Natural killer cell (primary cell): Measurements from ENCODE around the gene MED26. TPM values are rescaled to one million over a fixed set of nuclear protein-coding genes. Genes with fewer than 3 reads are reported as not detected.

Experiments
- ATAC-seq, 3 donors: fragments of 150-1000 bp in 2 of 3; fragments of 200-7000 bp in 1 of 3; cut with Tn5 transposase; 1 replicate in 1 of 3; 2 replicates in 2 of 3; pipeline ENCODE4 v1.10.0; 2021; ENCODE audit warnings: mild to moderate bottlenecking in 2 of 3, moderate library complexity in 2 of 3
- DNase-seq, 2 donors: peaks; one replicate each; pipeline versions ENCODE4 v3.0.0 to v3.0.0-alpha.2; 2013 to 2021; ENCODE audit warnings: mixed read lengths in 1 of 2
- H3K27ac ChIP-seq: one replicate; pipeline ENCODE4 v1.5.1; 2013; ENCODE audit warnings: mild to moderate bottlenecking, low read length
- H3K27me3 ChIP-seq: one replicate; pipeline ENCODE4 v1.6.1; 2013; ENCODE audit warnings: low read length; ENCODE audit not compliant: control insufficient read depth, insufficient read depth
- H3K36me3 ChIP-seq: one replicate; pipeline ENCODE4 v1.6.1; 2013; ENCODE audit warnings: low read length; ENCODE audit not compliant: control insufficient read depth, insufficient read depth
- H3K4me1 ChIP-seq: one replicate; pipeline ENCODE4 v1.6.1; 2013; ENCODE audit warnings: low read length; ENCODE audit not compliant: control insufficient read depth, insufficient read depth
- H3K4me3 ChIP-seq: one replicate; pipeline ENCODE4 v1.5.1; 2013; ENCODE audit warnings: low read length
- H3K9me3 ChIP-seq: one replicate; pipeline ENCODE4 v1.6.1; 2013; ENCODE audit warnings: low read length; ENCODE audit not compliant: control insufficient read depth, insufficient read depth
- H3K27ac Mint-ChIP-seq, 2 donors: one replicate each; pipeline ENCODE4 v1.8.0; 2022; ENCODE audit warnings: mild to moderate bottlenecking in 2 of 2, mixed read lengths in 2 of 2, moderate library complexity in 1 of 2
- H3K27me3 Mint-ChIP-seq, 2 donors: one replicate each; pipeline ENCODE4 v1.8.0; 2022; ENCODE audit warnings: low read depth in 2 of 2, mixed read lengths in 2 of 2
- H3K36me3 Mint-ChIP-seq: one replicate; pipeline ENCODE4 v1.8.0; 2022; ENCODE audit warnings: mixed read lengths
- H3K4me1 Mint-ChIP-seq, 2 donors: one replicate each; pipeline ENCODE4 v1.8.0; 2022; ENCODE audit warnings: mixed read lengths in 2 of 2
- H3K4me3 Mint-ChIP-seq: one replicate; pipeline ENCODE4 v1.8.0; 2022; ENCODE audit warnings: mild to moderate bottlenecking, moderate library complexity, mixed read lengths
- H3K9me3 Mint-ChIP-seq, 2 donors: one replicate each; pipeline ENCODE4 v1.8.0; 2022; ENCODE audit warnings: mixed read lengths in 2 of 2
- CTCF ChIP-seq: fragments of 200-600 bp; IDR thresholded peaks from one replicate; pipeline ENCODE4 v1.8.0; 2022; ENCODE audit warnings: antibody characterized with exemption
- WGBS: methylation state at CpG from one replicate; pipeline ENCODE4 v1.1.7; 2013; ENCODE audit warnings: missing lambda C conversion rate; ENCODE audit not compliant: insufficient coverage; 5-methylcytosine and 5-hydroxymethylcytosine counted together
- intact Hi-C: fragments of 100-400 bp; cut with micrococcal nuclease; formaldehyde crosslinking; loops from one replicate; pipeline ENCODE4 v1.14.2; 2022
- total RNA-seq, 4 donors: library from RNA; stranded (reverse); fragments of 120-200 nt in 1 of 4; gene quantifications; one replicate each; pipeline versions ENCODE4 v1.2.3 to v1.2.4, GENCODE V29; 2013 to 2022

Gene MED26
- total RNA-seq, 3 donors from 2014 or later (not counting 1 experiment from before 2014, with no cell fraction given): 34.7 to 47.5 (median 47.3) TPM

DNA sequence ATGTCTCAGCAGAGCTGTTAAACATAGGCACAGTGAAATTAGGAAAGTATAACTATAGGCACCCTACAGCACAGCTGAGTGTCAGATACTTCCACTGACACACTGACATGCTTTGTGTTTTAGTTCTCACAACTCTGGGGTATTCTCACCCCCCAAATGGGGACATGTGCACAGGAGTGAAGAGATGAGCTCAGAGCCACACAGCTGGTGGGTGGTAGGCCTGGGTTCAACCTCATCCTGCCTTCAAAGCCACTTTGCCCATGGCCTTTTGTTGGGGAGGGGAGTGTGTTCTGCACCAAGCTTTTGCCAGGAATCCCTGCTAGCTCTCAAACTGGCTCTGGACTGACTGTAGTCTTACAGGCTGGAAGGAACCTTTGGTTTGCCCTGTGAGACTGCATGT, 54.1 kb downstream of the MED26 start:
- ATAC-seq (no peak), DNase-seq (no peak)
- Histone ChIP-seq H3K27me3 (no peaks in the 10 kb centered on the region), H3K9me3 (no peaks in the 10 kb centered on the region), H3K4me3 (no peak overlapping the region), H3K36me3 (peaks cover 44% of the 10 kb centered on the region), H3K27ac (no peak overlapping the region), H3K4me1 (peaks cover 32% of the 10 kb centered on the region)
- no peaks in the 10 kb centered on the region for H3K9me3 Mint-ChIP-seq
- H3K27me3 Mint-ChIP-seq: no peaks in the 10 kb centered on the region
- peak overlapping the region; percentile 42 for H3K4me3 Mint-ChIP-seq
- no peak for TF ChIP-seq CTCF
- intact Hi-C loops: loop anchor here (2.0 kb wide), 2 partner anchors 31 to 55 kb away; partner anchors contain the start of genes CHERP and MED26
- H3K4me1 Mint-ChIP-seq: peaks cover 38 to 43% of the 10 kb centered on the region in 2 donors
- H3K36me3 Mint-ChIP-seq: peaks cover 8% of the 10 kb centered on the region
- peak overlapping the region; percentile 77 to 99 for H3K27ac Mint-ChIP-seq

GRCh38 chr19:16573296-16573695, 54.7 kb downstream of the MED26 start:
- Histone ChIP-seq H3K4me3 (peak overlapping the region; percentile 91), H3K9me3 (no peaks in the 10 kb centered on the region), H3K27me3 (no peaks in the 10 kb centered on the region), H3K4me1 (peaks cover 32% of the 10 kb centered on the region), H3K27ac (peak overlapping the region; percentile 93), H3K36me3 (peaks cover 40% of the 10 kb centered on the region)
- peak overlapping the region; percentile 100 for H3K4me3 Mint-ChIP-seq
- ATAC-seq (no peak), DNase-seq (no peak)
- intact Hi-C loops: loop anchor here (2.0 kb wide), 2 partner anchors 30 to 56 kb away; partner anchors contain the start of genes CHERP and MED26
- H3K9me3 Mint-ChIP-seq: no peaks in the 10 kb centered on the region
- H3K27ac Mint-ChIP-seq: peak overlapping the region; percentile 97 to 99
- no peak for TF ChIP-seq CTCF
- 77% methylated on average over 13 of the region's 13 CpGs for WGBS
- no peaks in the 10 kb centered on the region for H3K27me3 Mint-ChIP-seq
- H3K36me3 Mint-ChIP-seq: peaks cover 8% of the 10 kb centered on the region
- peaks cover 34 to 39% of the 10 kb centered on the region in 2 donors for H3K4me1 Mint-ChIP-seq

DNA sequence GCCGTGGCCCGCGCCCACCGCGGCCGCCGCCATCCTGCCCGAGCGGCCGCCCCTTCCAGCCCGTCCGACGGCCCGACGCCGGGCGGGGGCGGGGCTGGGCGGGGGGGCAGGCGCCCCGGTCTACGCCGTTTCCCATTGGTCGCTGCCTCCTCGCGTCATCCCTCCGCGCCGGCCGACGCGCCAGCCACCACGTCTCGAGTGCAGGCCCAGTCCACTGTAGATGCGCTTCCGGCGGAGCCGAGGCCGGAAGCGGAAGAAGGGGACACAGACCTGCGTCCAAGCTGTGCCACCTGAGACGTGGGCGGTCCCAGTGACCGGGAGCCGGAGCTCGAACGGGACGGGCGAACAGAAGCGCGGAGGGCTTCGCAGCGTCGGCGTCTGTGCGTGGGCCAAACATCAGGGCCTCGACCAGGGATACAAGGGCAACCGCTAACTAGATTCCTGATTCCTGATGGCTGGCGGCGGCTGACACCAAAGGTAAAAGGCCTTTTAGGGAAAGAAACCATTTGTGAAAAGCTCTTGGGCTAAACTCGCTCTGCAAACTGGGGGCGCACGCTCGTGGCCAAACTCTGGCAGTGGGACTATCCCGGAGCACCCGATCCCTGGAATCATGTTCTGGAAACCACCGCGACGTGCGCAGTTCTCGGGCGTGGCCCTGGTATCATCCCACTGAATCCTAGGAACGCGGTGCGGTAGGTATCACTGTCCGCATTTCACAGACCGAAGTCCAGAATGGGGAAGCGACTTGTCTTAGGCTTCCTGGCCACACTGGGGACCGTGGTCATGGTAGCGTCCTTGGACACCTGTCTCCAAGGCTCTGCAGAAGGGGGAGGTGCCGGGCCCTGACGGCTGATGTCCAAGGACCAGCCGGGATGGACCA, 55.4 kb downstream of the MED26 start, which contains the start of gene SLC35E1:
Gene SLC35E1, minus strand, starts transcription at position 84 of the 880 bp plus-strand sequence. Its CDS starts 51 bp downstream, at position 33.
- ATAC-seq: peak; percentile 89 to 97 (median 94)
- Histone ChIP-seq H3K36me3 (peaks cover 34% of the 10 kb centered on the region), H3K4me3 (peak within 1 kb of the TSS; percentile 91), H3K4me1 (peaks cover 32% of the 10 kb centered on the region), H3K9me3 (no peaks in the 10 kb centered on the region), H3K27ac (peak within 1 kb of the TSS; percentile 93), H3K27me3 (no peaks in the 10 kb centered on the region)
- Mint-ChIP-seq H3K4me1 (peaks cover 32 to 38% of the 10 kb centered on the region in 2 donors), H3K4me3 (peak within 1 kb of the TSS; percentile 100), H3K27ac (peak within 1 kb of the TSS; percentile 97 to 99), H3K36me3 (peaks cover 8% of the 10 kb centered on the region), H3K27me3 (no peaks in the 10 kb centered on the region), H3K9me3 (no peaks in the 10 kb centered on the region)
- DNase-seq: peak; percentile 91 to 95
- WGBS: under 1% methylated on average over 83 of the region's 83 CpGs
- no peak for TF ChIP-seq CTCF
- intact Hi-C loops: loop anchor here (1.0 to 2.0 kb wide), 3 partner anchors 12 to 56 kb away; partner anchors contain the start of genes CHERP and MED26
